OCI-LY1 (cell line): ENCODE results near the gene SCN8A.

ENCODE experiments used
- EZH2 ChIP-seq: fragments of 200-600 bp; sonication (generic), shearing (Covaris generic); IDR thresholded peaks from 2 replicates; pipeline ENCODE4 v1.8.0; 2017; ENCODE audit warnings: borderline replicate concordance, mixed run types, mild to moderate bottlenecking, antibody characterized with exemption, low read length, moderate library complexity, mixed read lengths
- TF ChIP-seq, protein P1 (sequence below): fragments of 200-600 bp; sonication (generic), shearing (Covaris generic); IDR thresholded peaks from 2 replicates; pipeline ENCODE4 v1.5.1; 2017; ENCODE audit warnings: mild to moderate bottlenecking, antibody characterized with exemption, low read length, moderate library complexity, mixed read lengths

DNA sequence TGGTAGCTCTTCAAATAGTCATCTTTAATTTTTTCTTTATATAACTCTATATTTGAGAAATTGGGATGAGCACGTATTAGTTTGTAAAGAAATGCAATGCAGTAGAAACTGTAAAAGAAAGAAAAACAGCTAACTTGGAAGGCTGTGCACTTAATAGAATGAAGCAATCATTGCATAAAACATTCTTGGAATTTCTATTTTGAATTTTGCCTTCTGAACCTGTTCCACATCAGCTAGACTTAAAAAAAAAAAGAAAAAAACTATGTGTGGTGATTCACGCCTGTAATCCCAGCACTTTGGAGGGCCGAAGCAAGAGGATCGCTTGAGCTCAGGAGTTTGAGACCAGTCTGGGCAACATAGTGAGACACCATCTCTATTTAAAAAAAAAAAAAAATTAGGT, 29.4 kb downstream of the SCN8A start:
- TF ChIP-seq, protein P1, sequence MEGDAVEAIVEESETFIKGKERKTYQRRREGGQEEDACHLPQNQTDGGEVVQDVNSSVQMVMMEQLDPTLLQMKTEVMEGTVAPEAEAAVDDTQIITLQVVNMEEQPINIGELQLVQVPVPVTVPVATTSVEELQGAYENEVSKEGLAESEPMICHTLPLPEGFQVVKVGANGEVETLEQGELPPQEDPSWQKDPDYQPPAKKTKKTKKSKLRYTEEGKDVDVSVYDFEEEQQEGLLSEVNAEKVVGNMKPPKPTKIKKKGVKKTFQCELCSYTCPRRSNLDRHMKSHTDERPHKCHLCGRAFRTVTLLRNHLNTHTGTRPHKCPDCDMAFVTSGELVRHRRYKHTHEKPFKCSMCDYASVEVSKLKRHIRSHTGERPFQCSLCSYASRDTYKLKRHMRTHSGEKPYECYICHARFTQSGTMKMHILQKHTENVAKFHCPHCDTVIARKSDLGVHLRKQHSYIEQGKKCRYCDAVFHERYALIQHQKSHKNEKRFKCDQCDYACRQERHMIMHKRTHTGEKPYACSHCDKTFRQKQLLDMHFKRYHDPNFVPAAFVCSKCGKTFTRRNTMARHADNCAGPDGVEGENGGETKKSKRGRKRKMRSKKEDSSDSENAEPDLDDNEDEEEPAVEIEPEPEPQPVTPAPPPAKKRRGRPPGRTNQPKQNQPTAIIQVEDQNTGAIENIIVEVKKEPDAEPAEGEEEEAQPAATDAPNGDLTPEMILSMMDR = no peak
- no peak for TF ChIP-seq EZH2
